Measurements from ENCODE around the gene NCAM2. TPM values are rescaled to one million over a fixed set of nuclear protein-coding genes. Genes with fewer than 3 reads are reported as not detected.

The NCAM2 gene
- total RNA-seq, 1 donor from 2014 or later = 0.84 TPM

GRCh38 chr21:21003701-21004100 lies 5.5 kb downstream of the NCAM2 start:
- H3K9me3 ChIP-seq (ENCODE audit: low read depth) = no peaks in the 10 kb centered on the region
- no peak overlapping the region for H3K4me2 ChIP-seq
- H4K20me1 ChIP-seq (ENCODE audit: low read depth) = no peaks in the 10 kb centered on the region
- H3K79me2 ChIP-seq (ENCODE audit: low read depth) = no peaks in the 10 kb centered on the region
- H3K27me3 ChIP-seq = peaks cover 8% of the 10 kb centered on the region
- Mint-ChIP-seq H3K36me3 (no peaks in the 10 kb centered on the region), H3K4me3 (no peak overlapping the region), H3K27me3 (ENCODE audit: insufficient read depth, low read depth) (peaks cover 2% of the 10 kb centered on the region), H3K27ac (no peak overlapping the region), H3K4me1 (peaks cover 7% of the 10 kb centered on the region), H3K9me3 (no peaks in the 10 kb centered on the region)
- no peak overlapping the region for H3K4me3 ChIP-seq
- peak; percentile 56 for DNase-seq (ENCODE audit: low spot score)
- H3K4me1 ChIP-seq = peaks cover 3% of the 10 kb centered on the region
- no peak for TF ChIP-seq EZH2phosphoT487 (IDR thresholded peaks at IDR 0.05)
- TF ChIP-seq CTCF (IDR thresholded peaks at IDR 0.05) = peak; percentile 60
- no peaks in the 10 kb centered on the region for H3F3A ChIP-seq (ENCODE audit: low read depth)
- no peak overlapping the region for H3K27ac ChIP-seq
- H3K9ac ChIP-seq = no peak overlapping the region
- H2AFZ ChIP-seq (replicated peaks) = no peak overlapping the region
- H3K36me3 ChIP-seq = no peaks in the 10 kb centered on the region

- no peaks in the 10 kb centered on the region for H3K36me3 ChIP-seq
- H3K4me2 ChIP-seq = no peak overlapping the region
- H3F3A ChIP-seq (ENCODE audit: low read depth) = no peaks in the 10 kb centered on the region
- Mint-ChIP-seq H3K4me1 (no peaks in the 10 kb centered on the region), H3K4me3 (no peak overlapping the region), H3K27ac (no peak overlapping the region), H3K36me3 (no peaks in the 10 kb centered on the region), H3K27me3 (ENCODE audit: insufficient read depth, low read depth) (peaks cover 2% of the 10 kb centered on the region), H3K9me3 (no peaks in the 10 kb centered on the region)
- no peak for DNase-seq (ENCODE audit: low spot score)
- no peak overlapping the region for H3K9ac ChIP-seq
- no peak for TF ChIP-seq EZH2phosphoT487 (IDR thresholded peaks at IDR 0.05)
- TF ChIP-seq CTCF (IDR thresholded peaks at IDR 0.05) = no peak
- no peak for TF ChIP-seq EZH2 (IDR thresholded peaks at IDR 0.05)
- no peaks in the 10 kb centered on the region for H3K9me3 ChIP-seq (ENCODE audit: low read depth)
- no peaks in the 10 kb centered on the region for H3K79me2 ChIP-seq (ENCODE audit: low read depth)
- H3K27me3 ChIP-seq = no peaks in the 10 kb centered on the region
- H3K27ac ChIP-seq = no peak overlapping the region
- no peak overlapping the region for H2AFZ ChIP-seq (replicated peaks)
- no peaks in the 10 kb centered on the region for H4K20me1 ChIP-seq (ENCODE audit: low read depth)
- peaks cover 8% of the 10 kb centered on the region for H3K4me1 ChIP-seq
- no peak overlapping the region for H3K4me3 ChIP-seq
Observed at GRCh38 chr21:21007606-21008005, 9.4 kb downstream of the NCAM2 start.

- H3K4me2 ChIP-seq = no peak overlapping the region
- H3K9me3 ChIP-seq (ENCODE audit: low read depth) = no peaks in the 10 kb centered on the region
- H3K36me3 Mint-ChIP-seq = no peaks in the 10 kb centered on the region
- H3K9ac ChIP-seq = no peak overlapping the region
- no peaks in the 10 kb centered on the region for H4K20me1 ChIP-seq (ENCODE audit: low read depth)
- H3K27ac Mint-ChIP-seq = no peak overlapping the region
- no peaks in the 10 kb centered on the region for H3K27me3 Mint-ChIP-seq (ENCODE audit: insufficient read depth, low read depth)
- no peaks in the 10 kb centered on the region for H3K9me3 Mint-ChIP-seq
- no peak for DNase-seq (ENCODE audit: low spot score)
- H3K4me1 Mint-ChIP-seq = no peaks in the 10 kb centered on the region
- H2AFZ ChIP-seq (replicated peaks) = no peak overlapping the region
- H3K36me3 ChIP-seq = no peaks in the 10 kb centered on the region
- H3K4me1 ChIP-seq = peaks cover 8% of the 10 kb centered on the region
- no peaks in the 10 kb centered on the region for H3F3A ChIP-seq (ENCODE audit: low read depth)
- H3K27me3 ChIP-seq = no peaks in the 10 kb centered on the region
- no peak overlapping the region for H3K4me3 ChIP-seq
- no peak overlapping the region for H3K27ac ChIP-seq
- TF ChIP-seq EZH2phosphoT487 (IDR thresholded peaks at IDR 0.05) (no peak), EZH2 (IDR thresholded peaks at IDR 0.05) (no peak), CTCF (IDR thresholded peaks at IDR 0.05) (no peak)
- no peaks in the 10 kb centered on the region for H3K79me2 ChIP-seq (ENCODE audit: low read depth)
- H3K4me3 Mint-ChIP-seq = no peak overlapping the region
Observed at GRCh38 chr21:21010228-21010627, 12.0 kb downstream of the NCAM2 start.

All from neural progenitor cell (in vitro differentiated cells).